BLaER1 (cell line): Measurements from ENCODE around the gene RCAN2.
A peak's percentile ranks its signal among the peaks of the same experiment; 100 is the strongest.

ENCODE experiments used
- H3K27ac ChIP-seq: shearing (Covaris generic); formaldehyde crosslinking; 2 replicates; pipeline ENCODE4 v1.8.1; 2022
- H3K27me3 ChIP-seq: shearing (Covaris generic); formaldehyde crosslinking; 2 replicates; pipeline ENCODE4 v1.8.1; 2022
- H3K36me3 ChIP-seq: shearing (Covaris generic); formaldehyde crosslinking; 2 replicates; pipeline ENCODE4 v1.8.1; 2022
- H3K4me1 ChIP-seq: shearing (Covaris generic); formaldehyde crosslinking; 2 replicates; pipeline ENCODE4 v1.8.1; 2022
- H3K4me2 ChIP-seq: shearing (Covaris generic); formaldehyde crosslinking; 2 replicates; pipeline ENCODE4 v1.8.1; 2022
- H3K4me3 ChIP-seq: shearing (Covaris generic); formaldehyde crosslinking; 2 replicates; pipeline ENCODE4 v1.8.1; 2022
- H3K9ac ChIP-seq: shearing (Covaris generic); formaldehyde crosslinking; 2 replicates; pipeline ENCODE4 v1.8.1; 2022
- H3K9me3 ChIP-seq: shearing (Covaris generic); formaldehyde crosslinking; 2 replicates; pipeline ENCODE4 v1.8.1; 2022
- H4K20me1 ChIP-seq: shearing (Covaris generic); formaldehyde crosslinking; 2 replicates; pipeline ENCODE4 v1.8.1; 2022
- Cebpa-rat ChIP-seq: shearing (Covaris generic); IDR thresholded peaks from 2 replicates; pipeline ENCODE4 v1.8.1; 2022

RCAN2 gene

DNA sequence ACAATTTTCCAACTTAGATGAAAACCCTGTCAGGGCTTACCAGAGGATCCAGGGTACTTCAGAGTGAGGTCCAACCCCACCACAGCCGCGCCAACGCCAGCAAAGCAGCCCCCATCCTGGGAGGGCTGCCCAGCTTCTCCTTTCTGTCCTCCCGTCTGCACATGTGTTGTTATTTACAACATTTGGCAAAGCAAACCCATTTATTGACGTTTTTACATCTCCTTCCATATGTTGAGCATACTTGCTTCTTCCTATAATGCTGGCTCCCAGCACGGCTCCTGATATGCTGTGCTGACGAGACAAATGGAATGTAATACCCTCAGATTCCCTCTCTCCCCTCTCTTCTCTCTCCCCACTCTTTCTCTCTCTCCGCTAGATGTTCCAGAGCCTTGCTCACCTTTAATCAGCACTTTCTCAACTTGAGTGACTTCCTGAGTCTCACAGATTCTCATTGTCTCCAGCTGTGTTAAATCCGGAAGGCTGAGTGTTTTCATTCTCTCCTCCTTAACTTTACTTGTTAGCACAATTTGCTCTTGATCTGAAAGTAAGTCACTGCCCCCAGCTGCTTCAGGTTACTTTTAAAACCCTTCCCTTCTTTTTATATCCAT, 22.7 kb downstream of the RCAN2 start:
- no peak overlapping the region for H3K9ac ChIP-seq
- peaks cover 16% of the 10 kb centered on the region for H3K4me1 ChIP-seq
- H3K27ac ChIP-seq: no peak overlapping the region
- no peaks in the 10 kb centered on the region for H3K9me3 ChIP-seq
- H3K4me3 ChIP-seq: no peak overlapping the region
- TF ChIP-seq Cebpa-rat: no peak
- no peak overlapping the region for H3K4me2 ChIP-seq
- H3K36me3 ChIP-seq: no peaks in the 10 kb centered on the region
- no peaks in the 10 kb centered on the region for H3K27me3 ChIP-seq
- H4K20me1 ChIP-seq: no peaks in the 10 kb centered on the region

DNA sequence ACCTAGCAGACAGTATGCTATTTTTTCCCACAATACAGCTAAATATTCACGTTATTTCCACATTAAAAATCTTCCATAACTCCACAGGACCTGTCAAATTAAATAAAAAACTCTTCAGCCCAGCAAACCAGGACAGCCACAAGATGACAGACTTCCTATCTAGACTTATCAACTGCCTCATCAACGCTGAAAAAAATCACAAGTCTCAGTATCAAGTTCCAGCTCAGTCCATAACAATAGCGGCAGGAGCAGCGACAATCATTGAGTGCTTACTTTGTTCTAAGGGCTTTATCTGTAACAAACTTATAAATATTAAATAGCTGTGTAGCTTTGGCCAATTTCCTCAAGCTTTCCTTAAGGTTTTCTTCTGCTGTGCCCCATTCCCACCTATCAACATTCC, 24.7 kb downstream of the RCAN2 start:
- Histone ChIP-seq H3K27ac (no peak overlapping the region), H4K20me1 (no peaks in the 10 kb centered on the region), H3K9me3 (no peaks in the 10 kb centered on the region), H3K4me1 (peaks cover 16% of the 10 kb centered on the region), H3K27me3 (no peaks in the 10 kb centered on the region), H3K4me3 (no peak overlapping the region), H3K9ac (no peak overlapping the region), H3K36me3 (no peaks in the 10 kb centered on the region), H3K4me2 (no peak overlapping the region)
- TF ChIP-seq Cebpa-rat: no peak

DNA sequence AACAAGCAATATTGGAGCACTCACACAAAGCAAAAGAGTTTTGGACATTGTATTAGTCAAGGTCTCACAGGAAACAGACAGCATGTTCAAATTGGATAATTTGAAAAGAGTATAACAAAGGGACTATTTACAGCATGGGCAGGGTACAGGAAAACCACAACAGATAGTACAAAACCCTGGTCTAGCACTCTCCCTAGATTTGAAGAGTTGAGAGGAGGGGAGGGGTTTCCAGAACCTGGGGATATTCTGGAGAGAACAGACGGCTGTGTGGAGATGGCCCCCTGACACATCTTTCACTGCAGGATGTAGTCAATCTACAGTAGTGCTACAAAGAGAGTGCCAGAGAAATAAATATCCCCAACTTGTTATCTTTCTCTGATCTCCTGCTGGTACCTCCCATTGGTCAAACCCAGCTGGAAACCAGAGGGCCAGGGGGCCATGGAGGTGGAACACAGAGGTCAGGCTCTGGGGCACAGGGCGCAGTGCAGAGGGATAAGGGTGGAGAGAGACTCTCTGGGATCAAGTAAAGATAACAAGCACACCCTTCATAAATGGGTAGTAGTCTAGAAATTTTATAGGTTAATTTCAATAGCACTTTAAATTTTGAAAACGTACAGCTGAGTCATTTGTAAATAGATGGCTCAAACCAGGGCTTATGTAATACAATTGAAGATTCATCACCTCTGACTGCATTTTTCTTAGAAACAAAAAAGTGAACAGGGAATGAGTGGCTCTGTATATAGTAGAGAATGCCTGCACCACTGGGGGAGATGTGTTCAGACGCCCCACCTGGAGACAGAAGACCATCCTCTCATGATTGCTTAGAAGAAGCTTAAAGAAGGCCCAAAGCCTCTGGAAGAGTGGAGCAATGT, 25.7 kb downstream of the RCAN2 start:
- Histone ChIP-seq H3K27me3 (no peaks in the 10 kb centered on the region), H3K4me2 (peak overlapping the region; percentile 46)
- TF ChIP-seq Cebpa-rat: no peak

DNA sequence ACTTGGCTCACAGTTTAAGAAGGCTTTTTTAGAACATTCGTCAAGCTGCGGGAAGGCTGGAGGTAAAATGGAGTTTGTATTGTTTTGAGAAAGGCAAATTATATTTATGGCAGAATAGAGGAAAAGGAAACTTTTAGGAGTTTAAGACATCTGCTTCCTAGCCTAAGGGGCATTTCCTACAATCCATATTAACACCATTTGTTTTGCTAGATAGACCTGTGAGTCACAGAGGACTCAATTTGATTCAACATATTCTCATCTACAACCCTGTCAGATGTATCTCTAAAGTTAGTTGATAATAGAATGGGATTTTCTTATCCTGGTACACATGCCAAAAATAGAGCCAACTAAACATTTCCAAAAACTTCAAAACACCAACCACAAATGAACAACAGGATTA, 35.0 kb downstream of the RCAN2 start:
- H3K9me3 ChIP-seq: no peaks in the 10 kb centered on the region
- H3K36me3 ChIP-seq: no peaks in the 10 kb centered on the region
- H3K4me2 ChIP-seq: no peak overlapping the region
- no peak overlapping the region for H3K9ac ChIP-seq
- no peak overlapping the region for H3K4me3 ChIP-seq
- no peaks in the 10 kb centered on the region for H3K27me3 ChIP-seq
- TF ChIP-seq Cebpa-rat: no peak
- no peaks in the 10 kb centered on the region for H4K20me1 ChIP-seq
- no peak overlapping the region for H3K27ac ChIP-seq
- H3K4me1 ChIP-seq: no peaks in the 10 kb centered on the region

More for the DNA sequence above, 25.7 kb downstream of the RCAN2 start:
- Histone ChIP-seq H3K36me3 (no peaks in the 10 kb centered on the region), H3K4me3 (no peak overlapping the region), H3K9ac (no peak overlapping the region), H3K27ac (no peak overlapping the region), H3K4me1 (peaks cover 16% of the 10 kb centered on the region), H3K9me3 (no peaks in the 10 kb centered on the region), H4K20me1 (no peaks in the 10 kb centered on the region)

DNA sequence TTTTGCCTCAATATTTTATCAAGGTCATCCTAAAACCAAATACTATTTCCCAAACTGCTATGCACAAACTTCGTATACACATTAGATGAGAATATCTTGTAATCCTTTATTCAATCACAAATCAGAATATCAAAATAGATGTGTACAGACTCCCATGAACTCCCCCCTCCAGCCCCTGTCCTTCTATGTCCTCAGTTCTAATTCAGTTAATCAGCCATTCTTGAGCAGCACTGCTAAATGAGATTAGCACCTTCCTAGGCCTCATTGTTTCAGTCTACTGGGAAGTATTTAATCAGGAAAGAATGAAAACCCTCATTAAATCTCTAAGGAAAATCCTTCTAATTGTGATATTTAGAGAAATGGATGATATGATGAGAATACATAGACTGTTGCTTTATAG, 36.6 kb downstream of the RCAN2 start:
- no peaks in the 10 kb centered on the region for H3K36me3 ChIP-seq
- H3K9ac ChIP-seq: no peak overlapping the region
- no peak overlapping the region for H3K4me2 ChIP-seq
- no peaks in the 10 kb centered on the region for H4K20me1 ChIP-seq
- H3K4me1 ChIP-seq: no peaks in the 10 kb centered on the region
- H3K9me3 ChIP-seq: 0 out of 2 replicates have a peak, but pooled peaks cover 6% of the 10 kb centered on the region
- no peak for TF ChIP-seq Cebpa-rat
- H3K4me3 ChIP-seq: no peak overlapping the region
- H3K27me3 ChIP-seq: no peaks in the 10 kb centered on the region
- H3K27ac ChIP-seq: no peak overlapping the region

- no peak for TF ChIP-seq Cebpa-rat
- no peaks in the 10 kb centered on the region for H3K27me3 ChIP-seq
- no peak overlapping the region for H3K9ac ChIP-seq
- H3K9me3 ChIP-seq: peaks cover 6% of the 10 kb centered on the region; the same call in 1 of the 2 replicates
- no peak overlapping the region for H3K27ac ChIP-seq
- H3K4me1 ChIP-seq: no peaks in the 10 kb centered on the region
- no peaks in the 10 kb centered on the region for H4K20me1 ChIP-seq
- no peak overlapping the region for H3K4me2 ChIP-seq
- no peak overlapping the region for H3K4me3 ChIP-seq
- no peaks in the 10 kb centered on the region for H3K36me3 ChIP-seq
Observed at GRCh38 chr6:46453741-46454316, 37.4 kb downstream of the RCAN2 start.

GRCh38 chr6:46453216-46453615, 38.0 kb downstream of the RCAN2 start:
- Histone ChIP-seq H3K27ac (no peak overlapping the region), H4K20me1 (no peaks in the 10 kb centered on the region), H3K9me3 (peaks cover 6% of the 10 kb centered on the region; the same call in 1 of the 2 replicates), H3K36me3 (no peaks in the 10 kb centered on the region), H3K4me1 (no peaks in the 10 kb centered on the region), H3K9ac (no peak overlapping the region), H3K4me2 (no peak overlapping the region), H3K4me3 (no peak overlapping the region), H3K27me3 (no peaks in the 10 kb centered on the region)
- no peak for TF ChIP-seq Cebpa-rat

GRCh38 chr6:46452312-46452917, 38.8 kb downstream of the RCAN2 start:
- no peak overlapping the region for H3K4me2 ChIP-seq

GRCh38 chr6:46451343-46451742, 39.9 kb downstream of the RCAN2 start:
- Histone ChIP-seq H3K27me3 (no peaks in the 10 kb centered on the region), H3K9me3 (peaks cover 6% of the 10 kb centered on the region; the same call in 1 of the 2 replicates), H3K27ac (no peak overlapping the region), H3K4me1 (no peaks in the 10 kb centered on the region), H4K20me1 (no peaks in the 10 kb centered on the region), H3K36me3 (no peaks in the 10 kb centered on the region), H3K4me2 (no peak overlapping the region), H3K9ac (no peak overlapping the region), H3K4me3 (no peak overlapping the region)
- no peak for TF ChIP-seq Cebpa-rat

More at GRCh38 chr6:46452312-46452917, 38.8 kb downstream of the RCAN2 start:
- no peak for TF ChIP-seq Cebpa-rat
- Histone ChIP-seq H3K27ac (no peak overlapping the region), H3K36me3 (no peaks in the 10 kb centered on the region), H3K9me3 (peaks cover 6% of the 10 kb centered on the region; the same call in 1 of the 2 replicates), H3K9ac (no peak overlapping the region), H3K4me3 (no peak overlapping the region), H3K4me1 (no peaks in the 10 kb centered on the region), H3K27me3 (no peaks in the 10 kb centered on the region), H4K20me1 (no peaks in the 10 kb centered on the region)
